K562 (cell line): Measurements from ENCODE around the gene CEND1. TPM values are rescaled to one million over a fixed set of nuclear protein-coding genes. Genes with fewer than 3 reads are reported as not detected.

Experiments
- CBFB ChIP-seq: sonication (generic); formaldehyde crosslinking; IDR thresholded peaks from 2 replicates; pipeline ENCODE4 v1.4.0; 2020; ENCODE audit warnings: mild to moderate bottlenecking, missing genetic modification reagents
- CBX8 ChIP-seq: fragments of 200-600 bp; sonication (generic); IDR thresholded peaks from 2 replicates; pipeline ENCODE4 v1.6.1; 2012; ENCODE audit warnings: borderline replicate concordance, mixed run types, low read depth, mild to moderate bottlenecking, moderate library complexity, mixed read lengths, low read length, control low read depth, inconsistent platforms; ENCODE audit not compliant: poor library complexity, severe bottlenecking; ENCODE audit errors: extremely low read depth
- E2F8 ChIP-seq: fragments of 450-650 bp; IDR thresholded peaks from 2 replicates; pipeline ENCODE4 v1.7.1; 2018; ENCODE audit warnings: mild to moderate bottlenecking, low read depth; ENCODE audit not compliant: partially characterized antibody
- ETV1 ChIP-seq: fragments of 450-650 bp; conservative IDR thresholded peaks from 2 replicates; pipeline ENCODE4 v1.6.1; 2016; ENCODE audit warnings: missing genetic modification characterization, control low read depth, low read depth, missing compliant biosample characterization
- IRF2 ChIP-seq: sonication (generic); formaldehyde crosslinking; IDR thresholded peaks from 2 replicates; pipeline ENCODE4 v1.8.1; 2022; ENCODE audit warnings: mild to moderate bottlenecking, missing genetic modification reagents
- MYC ChIP-seq, 2 experiments: fragments of 250-450 bp in 1 of 2; sonication (Bioruptor Pico) in 1 of 2; IDR thresholded peaks; 2 replicates each; pipeline versions ENCODE4 v1.5.1 to v1.6.1; 2012 to 2021; ENCODE audit warnings: low read depth in 2 of 2, borderline replicate concordance in 1 of 2, improper control_type of control experiment in 1 of 2, low read length in 1 of 2, mild to moderate bottlenecking in 1 of 2, moderate library complexity in 1 of 2
- NR2C1 ChIP-seq, 2 experiments: fragments of 450-650 bp; IDR thresholded peaks; 2 replicates each; pipeline ENCODE4 v1.6.1; 2017; ENCODE audit warnings: mild to moderate bottlenecking in 2 of 2, antibody characterized with exemption in 1 of 2, inconsistent platforms in 1 of 2, missing compliant biosample characterization in 1 of 2, missing genetic modification characterization in 1 of 2
- RBM25 ChIP-seq: fragments of 200-400 bp; formaldehyde crosslinking; IDR thresholded peaks from 2 replicates; pipeline ENCODE4 v1.6.1; 2018; ENCODE audit warnings: low read length, low read depth, moderate library complexity; ENCODE audit not compliant: severe bottlenecking
- SMAD4 ChIP-seq: fragments of 250-450 bp; sonication (Bioruptor Pico); conservative IDR thresholded peaks from 2 replicates; pipeline ENCODE4 v1.8.0; 2021; ENCODE audit warnings: inconsistent platforms, mild to moderate bottlenecking, moderate library complexity
- SRF ChIP-seq, 2 experiments: fragments of 250-450, 450-650 bp in 1 of 2; sonication (Bioruptor Pico) in 1 of 2; sonication (generic) in 1 of 2; formaldehyde crosslinking; IDR thresholded peaks; 2 replicates each; pipeline versions ENCODE4 v1.5.0 to v1.5.1; 2020 to 2022; ENCODE audit warnings: mild to moderate bottlenecking in 1 of 2, missing genetic modification reagents in 1 of 2
- ZNF146 ChIP-seq: IDR thresholded peaks from one replicate; pipeline ENCODE4 v1.6.1; 2018; ENCODE audit warnings: missing compliant biosample characterization; ENCODE audit not compliant: unreplicated experiment
- ZNF232 ChIP-seq: sonication (generic); formaldehyde crosslinking; IDR thresholded peaks from 2 replicates; pipeline ENCODE4 v1.8.0; 2022; ENCODE audit warnings: mild to moderate bottlenecking, missing genetic modification reagents
- polyA plus RNA-seq, 8 experiments: library from polyadenylated mRNA; depleted of rRNA in 4 of 8; stranded (reverse) in 5 of 8; unstranded in 3 of 8; fragments of >200 nt; fragmentation: Nextera tagmentation in 2 of 8; fragmentation: Illumina TruSeq in 1 of 8; extraction: Ambion mirVana in 2 of 8; extraction: Trizol in 1 of 8; gene quantifications; 2 replicates each; pipeline versions ENCODE4 v1.2.1 to v1.2.3, GENCODE V29; 2011 to 2014; ENCODE audit warnings: inconsistent platforms in 1 of 8, missing spikeins in 1 of 8
- total RNA-seq, 7 experiments: library from RNA; depleted of rRNA in 6 of 7; stranded (reverse); fragments of >200 nt in 6 of 7; fragmentation: Illumina TruSeq in 2 of 7; extraction: Trizol in 2 of 7; gene quantifications; 2 replicates each; pipeline versions ENCODE4 v1.2.1 to v1.2.3, GENCODE V29; 2011 to 2021; ENCODE audit warnings: low replicate concordance in 1 of 7
- TF ChIP-seq, protein P1 (sequence below), 2 experiments: fragments of 450-650 bp; conservative IDR thresholded peaks; 2 replicates each; pipeline ENCODE4 v1.6.1; 2017; ENCODE audit warnings: mild to moderate bottlenecking in 2 of 2, moderate library complexity in 2 of 2

Gene CEND1
- total and polyA plus RNA-seq, 9 of the 15 experiments (the other 6 are each of a cell fraction or from before 2014, with no cell fraction given), result 0.13 to 0.18 (median 0.16) TPM; not detected in 6

- no peak for TF ChIP-seq RBM25
- no peak for TF ChIP-seq CBX8
- TF ChIP-seq CBFB (CRISPR knock-in tag), result peak; percentile 94
- TF ChIP-seq SRF (CRISPR knock-in tag; IDR thresholded peaks at IDR 0.05), result peak; percentile 51 to 71; a peak in 3 of 4 replicates
- 0 out of 2 replicates have a peak, but pooled peaks have one; percentile 8 for TF ChIP-seq ZNF232 (CRISPR knock-in tag)
- TF ChIP-seq, protein P1, sequence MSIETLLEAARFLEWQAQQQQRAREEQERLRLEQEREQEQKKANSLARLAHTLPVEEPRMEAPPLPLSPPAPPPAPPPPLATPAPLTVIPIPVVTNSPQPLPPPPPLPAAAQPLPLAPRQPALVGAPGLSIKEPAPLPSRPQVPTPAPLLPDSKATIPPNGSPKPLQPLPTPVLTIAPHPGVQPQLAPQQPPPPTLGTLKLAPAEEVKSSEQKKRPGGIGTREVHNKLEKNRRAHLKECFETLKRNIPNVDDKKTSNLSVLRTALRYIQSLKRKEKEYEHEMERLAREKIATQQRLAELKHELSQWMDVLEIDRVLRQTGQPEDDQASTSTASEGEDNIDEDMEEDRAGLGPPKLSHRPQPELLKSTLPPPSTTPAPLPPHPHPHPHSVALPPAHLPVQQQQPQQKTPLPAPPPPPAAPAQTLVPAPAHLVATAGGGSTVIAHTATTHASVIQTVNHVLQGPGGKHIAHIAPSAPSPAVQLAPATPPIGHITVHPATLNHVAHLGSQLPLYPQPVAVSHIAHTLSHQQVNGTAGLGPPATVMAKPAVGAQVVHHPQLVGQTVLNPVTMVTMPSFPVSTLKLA (conservative IDR thresholded peaks at IDR 0.05), result peak; percentile 97 to 98
- TF ChIP-seq IRF2 (CRISPR knock-in tag), result no peak
- peak; percentile 19 for TF ChIP-seq SMAD4 (CRISPR knock-in tag)
- peak; percentile 85 for TF ChIP-seq NR2C1 (IDR thresholded peaks at IDR 0.05)
- peak; percentile 80 for TF ChIP-seq NR2C1 (tag; IDR thresholded peaks at IDR 0.05)
- TF ChIP-seq ZNF146, result peak; percentile 11
- peak; percentile 86 for TF ChIP-seq MYC (IDR thresholded peaks at IDR 0.05; ENCODE audit: low read depth, low read length)
- TF ChIP-seq MYC (CRISPR knock-in tag; IDR thresholded peaks at IDR 0.05; ENCODE audit: borderline replicate concordance, low read depth), result peak; percentile 97
- peak; percentile 85 for TF ChIP-seq ETV1 (tag)
- peak; percentile 96 for TF ChIP-seq E2F8
Measured at GRCh38 chr11:809287-810039, 19.6 kb upstream of the CEND1 start, which contains the start of gene RPLP2 (continued).
